ENCODE results near the gene RASAL2.

- TF ChIP-seq FOXP2 (optimal IDR thresholded peaks at IDR 0.05; ENCODE audit: control extremely low read depth, extremely low read length, insufficient read depth) = no peak
- no peak for TF ChIP-seq POLR2AphosphoS5 (IDR thresholded peaks at IDR 0.05; ENCODE audit: borderline replicate concordance, low read depth, low read length)
- TF ChIP-seq EZH2 (IDR thresholded peaks at IDR 0.05) = no peak
Observed at GRCh38 chr1:178066908-178067614, 26.8 kb upstream of the RASAL2 start.
